Measurements from ENCODE around the gene DEGS1.

DEGS1 gene

GRCh38 chr1:224182866-224183590, at the start of gene DEGS1:
Gene DEGS1 (plus strand): TSS chr1:224183240. CDS start chr1:224183337, 97 bp downstream.
- DNase-seq, result peak; percentile 89

- DNase-seq, result no peak
Measured at GRCh38 chr1:224133741-224134299, 49.2 kb upstream of the DEGS1 start.

GRCh38 chr1:224137518-224137917, 45.5 kb upstream of the DEGS1 start:
- DNase-seq, result no peak

- no peak for DNase-seq
Measured at GRCh38 chr1:224138198-224138597, 44.8 kb upstream of the DEGS1 start.

- DNase-seq, result no peak
Measured at GRCh38 chr1:224141693-224142092, 41.3 kb upstream of the DEGS1 start.

GRCh38 chr1:224149709-224150108, 33.3 kb upstream of the DEGS1 start:
- DNase-seq, result no peak

GRCh38 chr1:224151117-224151516, 31.9 kb upstream of the DEGS1 start:
- no peak for DNase-seq

- no peak for DNase-seq
Measured at GRCh38 chr1:224157316-224157715, 25.7 kb upstream of the DEGS1 start.

- DNase-seq, result no peak
Measured at GRCh38 chr1:224159541-224159940, 23.5 kb upstream of the DEGS1 start.

GRCh38 chr1:224160171-224160682, 22.8 kb upstream of the DEGS1 start:
- no peak for DNase-seq

- no peak for DNase-seq
Measured at GRCh38 chr1:224162768-224163167, 20.3 kb upstream of the DEGS1 start.

GRCh38 chr1:224163311-224163710, 19.7 kb upstream of the DEGS1 start:
- no peak for DNase-seq

- peak; percentile 26 for DNase-seq
Measured at GRCh38 chr1:224168859-224169380, 14.1 kb upstream of the DEGS1 start.

GRCh38 chr1:224169718-224170270, 13.2 kb upstream of the DEGS1 start:
- no peak for DNase-seq

- DNase-seq, result no peak
Measured at GRCh38 chr1:224170343-224170742, 12.7 kb upstream of the DEGS1 start.

GRCh38 chr1:224170748-224171478, 12.1 kb upstream of the DEGS1 start:
- DNase-seq, result peak; percentile 52

GRCh38 chr1:224172229-224172628, 10.8 kb upstream of the DEGS1 start:
- no peak for DNase-seq

GRCh38 chr1:224173523-224173922, 9.5 kb upstream of the DEGS1 start:
- no peak for DNase-seq

GRCh38 chr1:224175617-224176016, 7.4 kb upstream of the DEGS1 start:
- DNase-seq, result peak; percentile 18

GRCh38 chr1:224177356-224177999, 5.6 kb upstream of the DEGS1 start:
- DNase-seq, result no peak

GRCh38 chr1:224178894-224179293, 4.1 kb upstream of the DEGS1 start:
- no peak for DNase-seq

GRCh38 chr1:224180783-224181452, 2.1 kb upstream of the DEGS1 start:
- DNase-seq, result no peak

Measured in CD4-positive, alpha-beta T cell treated with Interleukin-17A for 4 hours (primary cell).